IPS DF 4.7 (cell line): ENCODE measurements around the gene TCF12.

Experiments used
- DNase-seq: peaks from one replicate; pipeline ENCODE4 v3.0.0-alpha.2; 2013; ENCODE audit warnings: low spot score; ENCODE audit errors: extremely low read depth

Gene TCF12

DNA sequence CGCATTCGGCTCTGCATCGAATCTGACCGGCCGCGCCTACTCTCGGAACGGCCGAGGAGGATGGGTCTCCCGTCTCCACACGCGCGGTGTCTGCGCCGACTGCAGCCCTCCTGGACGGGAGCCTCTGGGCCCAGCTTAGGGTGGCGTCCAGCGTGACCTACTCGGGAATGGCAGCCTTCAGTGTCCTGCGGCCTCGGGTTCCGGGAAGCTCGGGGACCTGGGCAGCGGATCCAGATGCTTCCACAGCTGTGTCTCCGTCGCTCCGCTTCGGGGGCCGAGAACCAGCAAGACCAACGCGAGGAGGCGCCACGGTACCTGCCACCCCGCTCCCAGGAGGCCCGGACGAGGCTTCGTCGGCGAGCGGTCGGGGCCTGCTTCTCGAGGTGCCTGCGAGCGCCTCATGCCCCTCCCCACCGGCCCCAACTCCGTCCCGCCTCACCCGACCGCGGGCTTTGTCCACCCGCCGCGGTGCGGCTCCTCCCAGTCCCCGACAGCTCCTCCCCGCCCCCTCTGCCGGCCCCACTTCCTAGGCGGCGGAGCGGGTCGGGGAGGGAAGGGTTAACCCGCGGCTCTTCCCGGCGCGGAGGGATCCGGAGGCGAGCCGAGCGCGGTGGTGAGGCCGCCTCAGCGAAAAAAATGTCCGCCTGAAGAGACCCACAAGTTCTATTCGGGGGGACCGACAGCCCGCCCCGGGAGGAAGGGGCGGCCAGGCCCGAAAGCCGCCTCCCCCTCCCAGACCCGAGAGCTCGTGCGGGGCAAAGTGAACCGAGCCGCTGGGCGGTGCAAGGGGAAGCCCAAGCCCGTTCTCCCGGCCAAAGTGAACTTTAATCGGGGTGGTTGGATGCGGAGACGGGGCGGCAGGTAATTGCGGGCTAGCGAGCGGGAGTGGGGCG lies at the start of gene TCF12:
TSS of gene TCF12 (plus strand) at position 599 of the 893 bp plus-strand sequence. CDS start 1,270 bp downstream, outside the sequence.
- DNase-seq: peak; percentile 66

DNA sequence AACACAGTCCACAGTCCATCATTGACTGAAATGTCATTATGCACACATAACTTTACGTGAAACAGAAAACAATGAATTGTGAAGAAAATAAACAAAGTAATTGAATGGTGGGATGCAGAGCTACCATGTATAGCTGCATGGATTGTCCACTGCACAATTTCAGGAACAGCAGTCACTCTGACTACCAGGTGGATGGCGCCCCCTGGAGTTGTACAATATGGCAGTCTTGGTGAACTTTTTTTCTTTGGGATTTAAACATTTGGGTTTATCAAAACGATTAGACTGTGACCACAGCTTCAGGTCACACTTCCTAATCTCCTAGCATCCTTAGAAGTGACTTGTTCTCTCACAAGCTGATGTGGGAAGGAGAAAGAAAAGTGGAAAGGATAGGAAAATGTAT lies 48.9 kb upstream of the TCF12 start:
- DNase-seq: no peak

DNA sequence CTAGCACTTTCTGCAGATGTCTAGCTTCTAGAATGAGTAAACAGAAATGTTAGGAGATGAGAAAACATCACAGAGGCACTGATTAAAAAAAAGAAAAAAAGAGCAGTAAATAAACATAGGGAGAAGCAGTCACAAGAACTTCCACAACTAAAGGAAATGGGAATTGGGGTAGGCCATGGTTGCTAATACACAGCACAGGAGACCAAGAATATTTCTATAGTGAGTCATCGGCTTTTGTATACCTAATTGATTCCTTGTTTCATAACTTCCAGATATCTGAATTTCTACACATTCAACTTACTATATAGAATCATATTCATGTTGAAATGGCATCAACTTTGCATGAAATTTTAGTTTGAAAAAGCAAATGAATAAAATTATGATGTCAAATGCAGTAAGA lies 47.3 kb upstream of the TCF12 start:
- no peak for DNase-seq

DNA sequence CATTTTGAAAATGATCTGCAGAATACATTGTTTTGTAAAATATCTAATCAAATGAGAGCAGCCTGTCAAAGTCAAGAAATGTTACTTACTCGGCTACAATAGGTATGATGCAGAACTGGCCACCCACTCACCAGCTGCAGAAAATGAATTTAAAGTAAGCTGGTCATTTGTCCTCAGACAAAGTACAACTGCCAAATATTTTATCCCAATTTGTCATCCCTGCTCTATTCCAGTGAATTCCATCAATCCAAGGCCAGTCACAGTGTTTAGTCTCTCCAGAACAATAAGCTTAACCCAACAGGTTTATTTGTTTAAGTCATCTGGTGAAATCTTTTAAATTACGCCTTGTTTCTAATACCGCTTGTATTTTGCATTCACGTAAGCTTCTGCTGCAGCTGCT lies 46.6 kb upstream of the TCF12 start:
- DNase-seq: no peak

DNA sequence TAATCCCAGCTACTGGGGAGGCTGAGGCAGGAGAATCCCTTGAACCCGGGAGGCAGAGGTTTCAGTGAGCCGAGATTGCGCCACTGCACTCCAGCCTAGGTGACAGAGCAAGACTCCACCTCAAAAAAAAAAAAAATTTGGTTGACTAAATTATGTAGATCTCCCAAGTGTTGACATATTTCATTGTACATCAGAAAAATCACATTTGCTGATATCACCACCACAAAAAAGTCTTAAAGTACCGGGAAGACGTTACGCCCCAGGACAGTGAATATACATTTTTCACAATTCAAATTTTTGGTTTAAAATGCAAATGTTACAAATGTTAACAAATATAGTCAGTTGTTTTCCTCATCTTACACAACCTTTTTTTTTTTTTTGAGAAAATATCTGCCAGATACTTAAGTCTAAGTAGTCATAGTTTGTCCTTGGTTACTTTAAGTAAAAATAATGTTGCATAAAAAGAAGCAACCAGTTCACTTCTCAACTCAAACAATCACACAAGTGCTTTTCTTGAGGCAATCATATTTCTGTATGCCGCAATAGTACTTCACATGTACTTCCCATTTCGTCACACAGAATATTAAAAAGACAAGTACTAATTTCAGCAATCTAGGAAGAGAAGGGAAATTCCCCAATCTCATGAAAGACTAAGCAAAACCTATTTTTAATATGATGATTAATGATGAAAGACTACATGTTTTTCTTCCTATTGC lies 41.0 kb upstream of the TCF12 start:
- DNase-seq: no peak

DNA sequence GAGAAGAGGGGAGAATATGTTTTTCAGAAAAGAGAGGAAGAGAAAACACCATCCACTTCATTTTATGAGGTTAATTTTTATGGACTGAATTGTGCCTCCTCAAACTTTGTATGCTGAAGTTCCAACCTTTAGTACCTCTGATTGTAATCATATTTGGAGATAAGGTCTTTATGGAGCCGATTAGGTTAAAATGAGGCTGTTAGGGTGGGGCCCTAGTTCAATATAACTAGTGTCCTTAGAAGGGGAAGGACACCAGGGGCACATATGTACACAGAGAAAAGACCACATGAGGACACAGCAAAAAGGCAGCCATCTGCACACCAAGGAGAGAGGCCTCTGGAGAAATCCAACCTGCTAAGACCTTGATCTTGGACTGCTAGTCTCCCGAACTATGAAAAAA lies 38.9 kb upstream of the TCF12 start:
- DNase-seq: no peak

DNA sequence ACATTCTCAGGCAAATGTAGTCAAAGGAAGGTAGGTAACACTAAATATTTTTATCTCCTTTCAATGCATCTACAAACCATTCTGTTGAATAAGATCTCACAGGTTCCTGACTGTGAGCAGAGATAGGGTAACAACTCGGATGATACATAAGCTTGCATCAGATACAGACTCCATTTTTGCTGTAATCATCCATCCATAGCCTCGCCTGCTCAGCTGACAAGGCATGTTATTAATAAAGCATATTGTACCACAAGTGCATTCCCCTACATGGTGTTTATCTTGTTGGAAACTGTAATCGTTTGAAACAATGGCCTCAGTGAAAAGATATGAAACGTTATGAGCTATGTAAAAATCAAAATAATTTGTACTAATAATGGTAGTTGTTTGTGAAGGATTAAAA lies 35.4 kb upstream of the TCF12 start:
- no peak for DNase-seq

DNA sequence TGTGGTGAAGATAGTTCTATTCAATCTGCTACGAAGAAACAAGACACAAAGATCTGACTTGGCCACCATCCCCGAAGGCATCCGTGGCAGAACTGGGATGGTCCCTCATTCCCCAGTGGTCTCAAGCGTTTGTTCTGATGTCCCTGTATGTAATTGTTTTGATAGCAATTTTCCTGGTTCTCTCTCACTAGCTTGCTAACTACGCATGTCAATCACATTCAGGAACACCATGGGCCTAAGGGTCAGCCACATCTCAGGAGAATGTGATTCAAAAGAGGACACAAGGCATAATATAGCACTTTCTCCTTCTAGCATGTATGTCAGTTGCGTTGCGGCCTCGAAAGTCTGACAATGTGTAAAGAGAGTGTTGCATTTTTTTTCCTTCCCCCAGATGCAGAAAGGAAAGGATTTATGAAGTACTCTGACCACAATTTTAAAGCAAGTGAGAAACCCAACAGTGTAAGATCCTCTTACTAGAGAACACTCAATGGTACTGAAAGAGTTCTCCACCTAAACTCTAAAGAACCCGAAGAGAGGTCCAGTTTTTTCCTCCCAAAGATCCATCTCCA lies 32.0 kb upstream of the TCF12 start:
- no peak for DNase-seq

DNA sequence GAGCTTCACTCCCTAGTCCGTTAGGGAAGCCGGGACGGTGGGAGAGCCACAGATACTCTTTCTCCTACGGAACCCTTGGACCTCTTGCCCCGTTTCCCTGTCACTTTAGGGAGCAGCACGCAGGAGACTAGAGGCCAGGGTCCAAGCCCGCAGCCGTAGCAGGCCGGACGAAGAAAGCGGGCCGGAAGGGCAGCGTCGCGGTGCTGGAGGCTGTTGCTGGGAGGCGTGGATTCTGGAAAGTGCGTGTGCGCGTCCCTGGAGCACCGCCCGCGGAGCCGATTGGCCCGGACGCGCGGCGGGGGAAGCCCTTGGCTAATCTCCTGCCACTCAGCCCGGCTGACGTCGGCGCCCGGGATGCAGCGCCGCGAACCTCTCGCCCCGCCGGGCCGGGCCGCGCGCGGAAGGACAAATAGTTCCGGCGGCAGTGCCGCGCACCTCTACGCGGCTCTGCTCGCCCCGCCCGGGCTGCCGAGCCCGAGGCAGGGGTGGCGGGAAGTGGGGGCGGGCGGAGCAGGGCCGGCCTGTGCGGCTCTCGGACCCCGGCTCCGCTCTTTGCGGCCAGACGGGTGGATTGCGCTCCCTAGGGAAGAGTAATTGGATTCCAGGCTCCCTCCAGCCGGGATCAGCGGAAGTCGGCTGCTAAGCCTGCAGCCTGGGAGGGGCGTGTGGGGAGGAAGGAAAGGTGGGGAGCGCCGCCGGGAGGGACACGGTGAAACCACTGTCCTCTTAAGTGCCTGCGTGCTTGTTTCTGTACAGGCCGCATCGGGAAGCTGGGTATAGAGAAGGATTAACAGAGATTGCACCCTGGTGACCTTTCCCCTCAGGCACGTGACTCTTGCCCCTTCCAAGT lies 31.3 kb upstream of the TCF12 start:
- DNase-seq: peak; percentile 56

GRCh38 chr15:56887782-56888438 lies 30.5 kb upstream of the TCF12 start:
- DNase-seq: no peak

GRCh38 chr15:56890038-56890437 lies 28.4 kb upstream of the TCF12 start:
- DNase-seq: no peak

DNA sequence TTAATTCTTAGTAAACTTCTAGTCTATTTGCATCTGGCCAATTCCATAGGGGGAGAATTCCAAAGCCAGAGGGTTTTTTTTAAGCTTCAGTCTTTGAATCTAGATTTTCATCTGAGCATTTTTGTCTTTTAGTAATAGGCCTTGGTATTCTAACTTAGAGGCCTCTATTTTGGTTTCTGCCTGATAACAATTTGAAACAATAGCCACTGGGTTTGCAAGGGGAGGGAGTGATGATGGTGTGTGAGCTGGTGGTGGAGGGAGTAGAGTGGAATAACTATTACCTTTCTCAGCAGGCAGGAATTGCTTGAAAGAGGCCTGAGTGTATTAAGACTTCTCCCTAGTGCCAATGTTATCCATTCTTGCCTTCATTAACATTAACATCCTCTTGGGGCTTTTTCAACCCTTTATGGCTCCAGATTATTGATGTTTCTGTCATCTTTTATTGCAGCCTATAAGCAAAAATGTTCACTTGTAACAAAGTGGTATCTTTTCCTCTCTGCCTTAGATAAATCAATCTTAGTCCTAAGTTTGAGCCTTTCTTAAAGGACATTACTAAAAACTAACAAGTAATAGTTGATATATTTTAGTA lies 26.5 kb upstream of the TCF12 start:
- DNase-seq: no peak

DNA sequence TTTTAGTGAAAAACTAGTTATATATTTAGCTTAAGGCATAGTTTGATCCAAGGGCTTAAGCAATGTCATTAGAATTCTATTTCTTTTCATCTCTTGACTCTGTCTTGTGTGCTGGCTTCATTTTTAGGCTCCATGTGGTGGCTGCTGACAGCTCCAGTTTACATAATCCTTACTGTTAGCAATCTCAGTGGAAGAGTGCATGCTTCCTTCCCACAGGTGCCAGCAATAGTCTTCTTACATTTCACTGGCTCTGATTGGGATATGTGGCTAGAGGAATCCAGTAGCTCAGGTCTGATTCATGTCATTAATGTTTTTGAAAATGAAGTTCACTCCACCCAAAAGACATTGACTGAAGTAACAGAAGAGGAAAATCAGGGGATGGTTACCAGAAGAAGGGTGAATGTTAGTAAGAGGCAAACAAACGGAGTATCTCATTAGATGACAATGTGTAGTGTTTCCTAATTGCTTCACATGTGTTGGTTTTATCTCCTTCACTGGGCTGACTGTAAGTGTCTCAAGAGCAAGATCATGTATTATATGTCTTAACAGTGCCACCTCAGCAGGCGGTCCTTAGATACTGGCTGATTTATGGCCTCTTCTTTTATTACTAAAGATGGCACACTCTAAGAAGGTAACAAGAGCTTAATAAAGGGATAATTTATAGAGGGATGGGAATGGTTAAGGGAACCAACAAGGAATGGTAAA lies 25.6 kb upstream of the TCF12 start:
- no peak for DNase-seq

- DNase-seq: no peak
Observed at GRCh38 chr15:56893364-56893678, 25.1 kb upstream of the TCF12 start.

DNA sequence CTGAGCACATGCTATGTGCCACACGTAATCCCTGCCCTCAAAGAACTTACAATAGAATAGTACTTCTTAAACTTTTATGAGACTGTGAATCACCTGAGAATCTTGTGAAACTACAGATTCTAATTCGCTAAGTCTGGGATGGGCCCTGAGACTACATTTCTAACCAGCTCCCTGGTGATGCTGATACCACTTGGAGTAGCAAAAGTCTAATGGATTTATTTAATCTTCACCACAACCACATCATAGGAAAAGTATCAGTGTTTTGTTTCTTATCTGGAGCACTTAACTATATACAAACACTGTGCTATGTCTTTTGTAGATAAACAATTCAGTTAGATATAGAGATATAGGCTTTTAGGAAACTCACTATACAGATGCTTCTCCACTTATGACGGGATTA lies 23.8 kb upstream of the TCF12 start:
- no peak for DNase-seq

DNA sequence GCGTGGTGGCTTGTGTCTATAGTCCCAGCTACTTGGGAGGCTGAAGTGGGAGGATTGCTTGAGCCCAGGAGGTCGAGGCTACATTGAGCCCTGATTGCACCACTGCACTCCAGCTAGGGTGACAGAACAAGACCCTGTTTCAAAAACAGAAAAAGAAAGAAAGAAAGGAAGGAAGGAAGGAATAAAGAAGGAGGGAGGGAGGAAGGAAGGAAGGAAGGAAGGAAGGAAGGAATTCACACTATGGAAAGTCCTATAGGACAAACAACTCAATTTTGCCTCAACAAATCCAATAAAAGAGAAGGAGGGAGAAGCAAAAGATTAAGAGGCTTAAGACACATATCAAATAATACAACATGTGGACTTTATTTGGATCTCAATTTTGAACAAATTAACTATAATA lies 16.5 kb upstream of the TCF12 start:
- no peak for DNase-seq

GRCh38 chr15:56906766-56907165 lies 11.7 kb upstream of the TCF12 start:
- DNase-seq: no peak

DNA sequence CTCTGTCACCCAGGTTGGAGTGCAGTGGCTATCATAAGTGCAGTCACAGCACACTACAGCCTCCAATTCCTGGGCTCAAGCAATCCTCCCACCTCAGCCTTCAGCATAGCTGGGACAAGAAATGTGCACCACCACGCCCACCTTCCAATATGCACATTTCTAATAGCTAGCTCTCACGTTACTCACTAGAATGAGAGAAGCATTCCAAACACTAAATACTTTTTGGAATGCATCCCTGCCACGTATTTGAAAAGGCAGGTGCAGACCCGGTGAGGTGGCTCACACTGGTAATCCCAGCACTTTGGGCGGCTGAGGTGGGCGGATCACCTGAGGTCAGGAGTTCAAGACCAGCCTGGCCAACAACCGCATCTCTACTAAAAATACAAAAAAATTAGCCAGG lies 7.6 kb upstream of the TCF12 start:
- DNase-seq: no peak

GRCh38 chr15:56913241-56913640 lies 5.2 kb upstream of the TCF12 start:
- no peak for DNase-seq

DNA sequence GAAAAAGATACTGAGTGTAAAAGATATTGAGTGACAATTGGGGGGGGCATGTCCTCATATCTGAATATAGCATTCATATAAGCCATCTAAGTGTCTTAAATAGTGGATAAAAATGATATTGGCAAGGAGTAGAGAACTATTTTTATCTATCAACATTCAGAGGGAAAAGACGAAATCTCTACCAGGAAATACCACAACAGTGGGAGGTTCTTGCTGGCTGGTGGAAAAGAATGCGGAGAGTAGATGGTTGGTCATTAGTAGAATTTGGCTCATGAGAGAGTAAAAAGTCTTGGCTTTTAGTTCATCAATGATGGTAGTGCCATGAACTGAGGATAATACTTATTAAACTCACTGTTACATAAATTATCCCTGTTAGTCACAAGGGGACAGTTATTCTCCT lies 4.8 kb upstream of the TCF12 start:
- no peak for DNase-seq
